Left lung (tissue), 10 donors: ENCODE results near the gene DHDH. TPM values are rescaled to one million over a fixed set of nuclear protein-coding genes. Genes with fewer than 3 reads are reported as not detected.

Experiments
- ATAC-seq: fragments of 200-7000 bp; cut with Tn5 transposase; one replicate; pipeline ENCODE4 v1.9.1; 2020; ENCODE audit warnings: moderate library complexity
- DNase-seq, 4 donors: peaks; one replicate each; pipeline ENCODE4 v3.0.0-alpha.2; 2013 to 2020
- H3K27ac ChIP-seq, 2 donors: fragments of 200-600 bp; sonication (generic) in 1 of 2; one replicate each; pipeline versions ENCODE4 v1.5.0 to v1.8.0; 2020 to 2021
- H3K27me3 ChIP-seq, 2 donors: fragments of 200-600 bp; sonication (generic) in 1 of 2; one replicate each; pipeline versions ENCODE4 v1.5.0 to v1.8.0; 2020 to 2021
- H3K36me3 ChIP-seq, 2 donors: fragments of 200-600 bp; sonication (generic) in 1 of 2; one replicate each; pipeline versions ENCODE4 v1.5.0 to v1.8.0; 2020 to 2021
- H3K4me1 ChIP-seq, 2 donors: fragments of 200-600 bp; one replicate each; pipeline ENCODE4 v1.8.0; 2021
- H3K4me3 ChIP-seq, 2 donors: fragments of 200-600 bp; sonication (generic) in 1 of 2; one replicate each; pipeline versions ENCODE4 v1.5.0 to v1.8.0; 2020 to 2021; ENCODE audit warnings: mild to moderate bottlenecking in 1 of 2
- H3K9me3 ChIP-seq, 2 donors: fragments of 200-600 bp; sonication (generic) in 1 of 2; one replicate each; pipeline versions ENCODE4 v1.5.0 to v1.8.0; 2020 to 2021
- CTCF ChIP-seq, 2 donors: fragments of 200-600 bp; sonication (generic) in 1 of 2; IDR thresholded peaks; one replicate each; pipeline versions ENCODE4 v1.5.0 to v1.8.0; 2021; ENCODE audit warnings: antibody characterized with exemption in 2 of 2
- intact Hi-C, 2 donors: fragments of 100-400 bp; cut with DNase I; formaldehyde crosslinking; loops; one replicate each; pipeline versions ENCODE4 v1.11.2 to v1.14.2; 2022
- polyA plus RNA-seq, 6 donors: library from polyadenylated mRNA; unstranded; fragments of 120-200 nt; gene quantifications; one replicate each; pipeline ENCODE4 v1.2.1, GENCODE V29; 2013; ENCODE audit not compliant: insufficient read length in 6 of 6
- total RNA-seq, 2 donors: library from RNA; stranded (reverse); fragmentation: NEBNext Ultra II Directional; extraction: Animal tissue kit (Norgen Biotek cat#: 25700); gene quantifications; one replicate each; pipeline ENCODE4 v1.2.1, GENCODE V29; 2021
- donor health status: DM: no; HTN: yes; CAD: no.
- donor health status: DM: no; HTN: no; CAD: no.

Gene DHDH
- total and polyA plus RNA-seq, 8 donors, result 0.86 to 4.1 (median 2.2) TPM

GRCh38 chr19:48994035-48994386 is 60.5 kb downstream of the DHDH start:
- TF ChIP-seq CTCF (IDR thresholded peaks at IDR 0.05), result no peak
- no peaks in the 10 kb centered on the region for H3K9me3 ChIP-seq
- H3K27ac ChIP-seq, result peak overlapping the region; percentile 86 to 92
- intact Hi-C loops, result no loop called here
- H3K4me3 ChIP-seq, result peak overlapping the region; percentile 56 to 63
- H3K4me1 ChIP-seq, result peaks cover 18 to 43% of the 10 kb centered on the region in 2 donors
- DNase-seq (no peak), ATAC-seq (no peak)
- H3K27me3 ChIP-seq, result no peaks in the 10 kb centered on the region
- peaks cover 0 to 20% of the 10 kb centered on the region in 2 donors for H3K36me3 ChIP-seq

Other genes starting within 250 kb of the DHDH start
Only the 30 nearest of the 31 such genes appear.
- gene MAMSTR, start 214.0 kb upstream of the DHDH start, total RNA-seq, result 1 to 10 TPM; 1.3 to 1.5 TPM
- gene MAMSTR, start 214.0 kb upstream of the DHDH start, polyA plus RNA-seq, result 1 to 10 TPM; 4.3 to 5.2 (median 4.6) TPM
- gene RASIP1, start 193.1 kb upstream of the DHDH start, total RNA-seq, result 10 to 100 TPM; 15.0 to 25.4 TPM
- 10 to 100 TPM; 16.0 to 29.9 (median 23.8) TPM for gene RASIP1, start 193.1 kb upstream of the DHDH start, polyA plus RNA-seq
- 1 to 10 TPM in 1 of 2 donors, under 1 TPM in 1; 0.96 to 1.5 TPM for gene IZUMO1, start 186.8 kb upstream of the DHDH start, total RNA-seq
- 1 to 10 TPM; 1.1 to 3.6 (median 1.8) TPM for gene IZUMO1, start 186.8 kb upstream of the DHDH start, polyA plus RNA-seq
- gene FUT1, start 181.1 kb upstream of the DHDH start, total RNA-seq, result 1 to 10 TPM; 6.0 to 8.7 TPM
- gene FUT1, start 181.1 kb upstream of the DHDH start, polyA plus RNA-seq, result 1 to 10 TPM; 5.1 to 8.6 (median 6.5) TPM
- gene FGF21, start 178.2 kb upstream of the DHDH start, total RNA-seq, result not detected
- gene FGF21, start 178.2 kb upstream of the DHDH start, polyA plus RNA-seq, result not detected
- 10 to 100 TPM; 68.5 to 87.5 TPM for gene BCAT2, start 122.7 kb upstream of the DHDH start, total RNA-seq
- 10 to 100 TPM; 37.0 to 50.1 (median 42.2) TPM for gene BCAT2, start 122.7 kb upstream of the DHDH start, polyA plus RNA-seq
- 10 to 100 TPM; 10.1 to 20.3 TPM for gene HSD17B14, start 97.2 kb upstream of the DHDH start, total RNA-seq
- gene HSD17B14, start 97.2 kb upstream of the DHDH start, polyA plus RNA-seq, result 10 to 100 TPM in 1 of 6 donors, 1 to 10 TPM in 5; 6.7 to 10.9 (median 8.6) TPM
- gene PLEKHA4, start 65.1 kb upstream of the DHDH start, total RNA-seq, result 10 to 100 TPM; 21.0 to 37.3 TPM
- 10 to 100 TPM; 14.4 to 21.1 (median 17.4) TPM for gene PLEKHA4, start 65.1 kb upstream of the DHDH start, polyA plus RNA-seq
- 10 to 100 TPM; 68.4 to 74.8 TPM for gene PPP1R15A, start 61.3 kb upstream of the DHDH start, total RNA-seq
- gene PPP1R15A, start 61.3 kb upstream of the DHDH start, polyA plus RNA-seq, result 100 to 1,000 TPM in 1 of 6 donors, 10 to 100 TPM in 5; 36.3 to 110 (median 58.4) TPM
- gene TULP2, start 35.0 kb upstream of the DHDH start, total RNA-seq, result 1 to 10 TPM in 1 of 2 donors, under 1 TPM in 1; 0.89 to 1.2 TPM
- gene TULP2, start 35.0 kb upstream of the DHDH start, polyA plus RNA-seq, result 1 to 10 TPM in 3 of 6 donors, under 1 TPM in 3; 0.72 to 1.4 (median 1.1) TPM
- gene NUCB1, start 33.4 kb upstream of the DHDH start, total RNA-seq, result 100 to 1,000 TPM; 286 to 331 TPM
- 100 to 1,000 TPM; 171 to 210 (median 192) TPM for gene NUCB1, start 33.4 kb upstream of the DHDH start, polyA plus RNA-seq
- gene BAX, start 21.2 kb downstream of the DHDH start, total RNA-seq, result 100 to 1,000 TPM; 130 to 141 TPM
- 10 to 100 TPM; 47.7 to 69.7 (median 60.8) TPM for gene BAX, start 21.2 kb downstream of the DHDH start, polyA plus RNA-seq
- 1,000 to 10,000 TPM; 8,739 to 9,329 TPM for gene FTL, start 31.6 kb downstream of the DHDH start, total RNA-seq
- gene FTL, start 31.6 kb downstream of the DHDH start, polyA plus RNA-seq, result 1,000 to 10,000 TPM; 1,119 to 1,450 (median 1,279) TPM
- 10 to 100 TPM; 42.5 to 49.0 TPM for gene GYS1, start 59.6 kb downstream of the DHDH start, total RNA-seq
- 10 to 100 TPM; 45.2 to 56.3 (median 50.0) TPM for gene GYS1, start 59.6 kb downstream of the DHDH start, polyA plus RNA-seq
- 10 to 100 TPM; 46.6 to 66.6 TPM for gene RUVBL2, start 60.2 kb downstream of the DHDH start, total RNA-seq
- gene RUVBL2, start 60.2 kb downstream of the DHDH start, polyA plus RNA-seq, result 10 to 100 TPM; 67.9 to 83.7 (median 76.8) TPM
- gene LHB, start 83.4 kb downstream of the DHDH start, total RNA-seq, result not detected
- under 1 TPM in 2 of 6 donors, not detected in 4; 0.31 to 0.57 TPM for gene LHB, start 83.4 kb downstream of the DHDH start, polyA plus RNA-seq
- not detected for gene CGB3, start 90.6 kb downstream of the DHDH start, total RNA-seq
- under 1 TPM in 1 of 6 donors, not detected in 5; 0.81 TPM for gene CGB3, start 90.6 kb downstream of the DHDH start, polyA plus RNA-seq
- gene CGB2, start 98.2 kb downstream of the DHDH start, total RNA-seq, result not detected
- gene CGB2, start 98.2 kb downstream of the DHDH start, polyA plus RNA-seq, result not detected
- not detected for gene CGB1, start 103.2 kb downstream of the DHDH start, total RNA-seq
- gene CGB1, start 103.2 kb downstream of the DHDH start, polyA plus RNA-seq, result not detected
- gene CGB5, start 110.1 kb downstream of the DHDH start, total RNA-seq, result under 1 TPM in 1 of 2 donors, not detected in 1; 0.50 TPM
- gene CGB5, start 110.1 kb downstream of the DHDH start, polyA plus RNA-seq, result not detected
- gene CGB8, start 115.4 kb downstream of the DHDH start, total RNA-seq, result not detected
- gene CGB8, start 115.4 kb downstream of the DHDH start, polyA plus RNA-seq, result under 1 TPM in 1 of 6 donors, not detected in 5; 0.89 TPM
- under 1 TPM; 0.09 to 0.34 TPM for gene CGB7, start 124.0 kb downstream of the DHDH start, total RNA-seq
- under 1 TPM; 0.11 to 0.69 (median 0.18) TPM for gene CGB7, start 124.0 kb downstream of the DHDH start, polyA plus RNA-seq
- 1 to 10 TPM; 2.1 to 6.2 TPM for gene NTF4, start 131.1 kb downstream of the DHDH start, total RNA-seq
- gene NTF4, start 131.1 kb downstream of the DHDH start, polyA plus RNA-seq, result 1 to 10 TPM in 2 of 6 donors, under 1 TPM in 4; 0.63 to 1.6 (median 0.78) TPM
- not detected for gene KCNA7, start 139.0 kb downstream of the DHDH start, total RNA-seq
- gene KCNA7, start 139.0 kb downstream of the DHDH start, polyA plus RNA-seq, result under 1 TPM in 5 of 6 donors, not detected in 1; 0.04 to 0.12 (median 0.06) TPM
- gene SNRNP70, start 151.8 kb downstream of the DHDH start, total RNA-seq, result 100 to 1,000 TPM; 161 to 173 TPM
- gene SNRNP70, start 151.8 kb downstream of the DHDH start, polyA plus RNA-seq, result 100 to 1,000 TPM; 270 to 371 (median 354) TPM
- 1 to 10 TPM; 6.5 to 6.9 TPM for gene LIN7B, start 180.7 kb downstream of the DHDH start, total RNA-seq
- 10 to 100 TPM in 2 of 6 donors, 1 to 10 TPM in 4; 7.3 to 12.5 (median 9.2) TPM for gene LIN7B, start 180.7 kb downstream of the DHDH start, polyA plus RNA-seq
- 1 to 10 TPM; 1.7 to 2.1 TPM for gene C19orf73, start 185.4 kb downstream of the DHDH start, total RNA-seq
- under 1 TPM in 4 of 6 donors, not detected in 2; 0.23 to 0.51 (median 0.25) TPM for gene C19orf73, start 185.4 kb downstream of the DHDH start, polyA plus RNA-seq
- gene PPFIA3, start 185.8 kb downstream of the DHDH start, total RNA-seq, result 1 to 10 TPM; 6.6 to 7.5 TPM
- gene PPFIA3, start 185.8 kb downstream of the DHDH start, polyA plus RNA-seq, result 1 to 10 TPM; 5.9 to 9.9 (median 7.7) TPM
- 1 to 10 TPM in 1 of 2 donors, under 1 TPM in 1; 0.26 to 1.5 TPM for gene HRC, start 221.7 kb downstream of the DHDH start, total RNA-seq
- gene HRC, start 221.7 kb downstream of the DHDH start, polyA plus RNA-seq, result 10 to 100 TPM in 4 of 6 donors, 1 to 10 TPM in 2; 8.4 to 16.4 (median 11.1) TPM
- 10 to 100 TPM; 32.5 to 61.7 TPM for gene TRPM4, start 224.1 kb downstream of the DHDH start, total RNA-seq
- 10 to 100 TPM; 14.3 to 39.7 (median 26.2) TPM for gene TRPM4, start 224.1 kb downstream of the DHDH start, polyA plus RNA-seq